ENCODE results near the gene RBKS. TPM values are rescaled to one million over a fixed set of nuclear protein-coding genes. Genes with fewer than 3 reads are reported as not detected.

RBKS gene
- total RNA-seq, 2 experiments from 2014 or later = 2.6 to 3.0 TPM

DNA sequence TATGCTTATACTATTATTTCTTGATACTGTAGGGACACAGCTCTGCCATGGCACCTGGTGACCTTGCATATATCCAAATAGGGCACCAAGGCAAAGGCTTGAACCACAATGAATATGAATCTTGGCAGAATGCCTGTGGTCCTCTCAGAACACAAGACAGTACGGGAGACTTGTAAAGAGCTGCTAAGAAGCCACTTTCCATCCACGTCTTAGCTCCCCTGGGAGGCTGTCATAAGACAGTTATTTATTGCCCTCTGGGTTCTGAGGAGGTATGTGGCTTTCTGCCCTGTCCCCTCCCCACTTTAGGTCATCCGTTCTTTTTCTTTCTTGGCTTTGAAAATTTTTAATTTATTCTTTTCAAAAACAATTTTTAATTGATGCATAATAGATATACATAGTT lies 148.5 kb downstream of the RBKS start:
- H3K27me3 Mint-ChIP-seq = no peaks in the 10 kb centered on the region
- Histone ChIP-seq H3K36me3 (ENCODE audit: insufficient read depth, low read length) (no peaks in the 10 kb centered on the region), H3K27me3 (ENCODE audit: control insufficient read depth in 1 of 2, insufficient read depth in 2 of 2, low read length in 2 of 2) (no peaks in the 10 kb centered on the region), H3K4me1 (ENCODE audit: insufficient read depth, low read length) (no peaks in the 10 kb centered on the region), H3K9me3 (ENCODE audit: control insufficient read depth in 1 of 2, insufficient read depth in 1 of 2, low read length in 2 of 2) (no peaks in the 10 kb centered on the region), H3K27ac (ENCODE audit: low read depth in 1 of 2, low read length in 2 of 2) (no peak overlapping the region), H3K4me3 (ENCODE audit: low read length) (no peak overlapping the region)
- no peaks in the 10 kb centered on the region for H3K36me3 Mint-ChIP-seq (ENCODE audit: low read depth)
- ATAC-seq (ENCODE audit: poor library complexity) (no peak), DNase-seq (no peak)
- TF ChIP-seq, protein P1, sequence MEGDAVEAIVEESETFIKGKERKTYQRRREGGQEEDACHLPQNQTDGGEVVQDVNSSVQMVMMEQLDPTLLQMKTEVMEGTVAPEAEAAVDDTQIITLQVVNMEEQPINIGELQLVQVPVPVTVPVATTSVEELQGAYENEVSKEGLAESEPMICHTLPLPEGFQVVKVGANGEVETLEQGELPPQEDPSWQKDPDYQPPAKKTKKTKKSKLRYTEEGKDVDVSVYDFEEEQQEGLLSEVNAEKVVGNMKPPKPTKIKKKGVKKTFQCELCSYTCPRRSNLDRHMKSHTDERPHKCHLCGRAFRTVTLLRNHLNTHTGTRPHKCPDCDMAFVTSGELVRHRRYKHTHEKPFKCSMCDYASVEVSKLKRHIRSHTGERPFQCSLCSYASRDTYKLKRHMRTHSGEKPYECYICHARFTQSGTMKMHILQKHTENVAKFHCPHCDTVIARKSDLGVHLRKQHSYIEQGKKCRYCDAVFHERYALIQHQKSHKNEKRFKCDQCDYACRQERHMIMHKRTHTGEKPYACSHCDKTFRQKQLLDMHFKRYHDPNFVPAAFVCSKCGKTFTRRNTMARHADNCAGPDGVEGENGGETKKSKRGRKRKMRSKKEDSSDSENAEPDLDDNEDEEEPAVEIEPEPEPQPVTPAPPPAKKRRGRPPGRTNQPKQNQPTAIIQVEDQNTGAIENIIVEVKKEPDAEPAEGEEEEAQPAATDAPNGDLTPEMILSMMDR (IDR thresholded peaks at IDR 0.05) = no peak
- ChIA-PET POLR2A (no interaction called here), CTCF (interaction anchor here (1.3 kb wide), 1 partner anchor 18 kb away, joined by 3 read pairs; no protein-coding TSS in a partner anchor)
- intact Hi-C loops (cut with DNase I, micrococcal nuclease) = no loop called here
- no peak overlapping the region for H3K4me3 Mint-ChIP-seq
- H3K4me1 Mint-ChIP-seq (ENCODE audit: low read depth) = no peaks in the 10 kb centered on the region
- H3K9me3 Mint-ChIP-seq = no peaks in the 10 kb centered on the region
- H3K27ac Mint-ChIP-seq = no peak overlapping the region

DNA sequence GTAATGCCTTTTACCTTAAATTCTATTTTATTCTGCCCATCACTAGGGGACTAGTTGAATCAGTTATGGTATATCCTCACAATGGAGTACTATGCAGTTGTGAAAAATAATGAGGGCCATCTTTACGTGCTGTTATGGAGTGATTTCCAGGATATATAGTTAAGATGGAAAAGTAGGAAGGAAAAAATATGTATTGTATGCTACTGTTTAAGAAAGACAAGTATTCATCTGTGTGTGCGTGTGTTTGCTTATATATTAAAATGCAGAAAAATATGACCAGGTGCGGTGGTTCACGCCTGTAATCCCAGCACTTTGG lies 151.2 kb downstream of the RBKS start:
- Histone ChIP-seq H3K27ac (ENCODE audit: low read depth in 1 of 2, low read length in 2 of 2) (no peak overlapping the region), H3K36me3 (ENCODE audit: insufficient read depth, low read length) (no peaks in the 10 kb centered on the region), H3K9me3 (ENCODE audit: control insufficient read depth in 1 of 2, insufficient read depth in 1 of 2, low read length in 2 of 2) (no peaks in the 10 kb centered on the region), H3K4me1 (ENCODE audit: insufficient read depth, low read length) (peaks cover 15% of the 10 kb centered on the region), H3K4me3 (ENCODE audit: low read length) (no peak overlapping the region), H3K27me3 (ENCODE audit: control insufficient read depth in 1 of 2, insufficient read depth in 2 of 2, low read length in 2 of 2) (no peaks in the 10 kb centered on the region)
- CTCF ChIA-PET = no interaction called here
- TF ChIP-seq, protein P1 (IDR thresholded peaks at IDR 0.05) = no peak
- H3K4me3 Mint-ChIP-seq = no peak overlapping the region
- DNase-seq (no peak), ATAC-seq (ENCODE audit: poor library complexity) (no peak)
- H3K27ac Mint-ChIP-seq = no peak overlapping the region
- H3K36me3 Mint-ChIP-seq (ENCODE audit: low read depth) = no peaks in the 10 kb centered on the region
- H3K27me3 Mint-ChIP-seq = no peaks in the 10 kb centered on the region
- H3K9me3 Mint-ChIP-seq = no peaks in the 10 kb centered on the region
- H3K4me1 Mint-ChIP-seq (ENCODE audit: low read depth) = peaks cover 13% of the 10 kb centered on the region
- intact Hi-C loops (cut with DNase I, micrococcal nuclease) = no loop called here
- POLR2A ChIA-PET = no interaction called here

DNA sequence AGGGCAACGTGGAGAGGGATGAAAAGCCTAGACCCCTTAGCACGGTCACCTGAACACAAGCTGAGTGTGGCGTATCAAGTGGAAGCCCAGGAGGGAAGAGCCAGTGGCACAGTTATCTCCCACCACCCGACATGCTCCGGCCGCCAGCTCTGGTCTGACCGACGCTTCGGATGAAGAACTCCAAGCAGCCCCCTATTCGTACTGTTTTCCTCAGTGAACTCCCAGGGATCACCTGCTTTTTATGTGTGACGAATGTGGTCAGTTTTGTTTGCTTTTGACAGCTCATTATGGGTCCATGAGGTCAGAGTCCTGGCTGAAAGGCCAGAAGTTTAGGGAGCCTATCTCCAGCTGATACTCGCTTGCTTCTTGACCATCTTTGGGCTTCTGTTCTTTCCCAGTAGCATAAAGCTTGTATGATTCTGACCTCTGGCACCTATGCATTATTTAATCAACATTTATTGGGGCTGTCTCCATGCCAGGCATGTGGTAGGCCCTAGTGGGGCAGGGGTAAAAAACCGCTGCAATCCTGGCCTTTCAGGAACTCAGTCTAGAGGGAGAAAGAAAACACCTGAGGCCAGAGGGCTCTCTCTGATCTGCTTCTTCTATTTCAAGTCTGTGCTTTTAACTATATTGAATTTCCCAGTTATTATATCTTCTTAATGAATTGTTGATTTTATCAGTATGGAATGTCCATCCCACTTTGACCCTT lies 151.7 kb downstream of the RBKS start:
- no peak overlapping the region for H3K4me3 Mint-ChIP-seq
- no peaks in the 10 kb centered on the region for H3K9me3 Mint-ChIP-seq
- no peak overlapping the region for H3K27ac Mint-ChIP-seq
- no peaks in the 10 kb centered on the region for H3K36me3 Mint-ChIP-seq (ENCODE audit: low read depth)
- ATAC-seq (ENCODE audit: poor library complexity) (no peak), DNase-seq (no peak)
- TF ChIP-seq, protein P1 (IDR thresholded peaks at IDR 0.05) = no peak
- Histone ChIP-seq H3K27me3 (ENCODE audit: control insufficient read depth in 1 of 2, insufficient read depth in 2 of 2, low read length in 2 of 2) (no peaks in the 10 kb centered on the region), H3K4me3 (ENCODE audit: low read length) (no peak overlapping the region), H3K9me3 (ENCODE audit: control insufficient read depth in 1 of 2, insufficient read depth in 1 of 2, low read length in 2 of 2) (no peaks in the 10 kb centered on the region), H3K36me3 (ENCODE audit: insufficient read depth, low read length) (no peaks in the 10 kb centered on the region), H3K4me1 (ENCODE audit: insufficient read depth, low read length) (peaks cover 15% of the 10 kb centered on the region), H3K27ac (ENCODE audit: low read depth in 1 of 2, low read length in 2 of 2) (no peak overlapping the region)
- peaks cover 13% of the 10 kb centered on the region for H3K4me1 Mint-ChIP-seq (ENCODE audit: low read depth)
- intact Hi-C loops (cut with DNase I, micrococcal nuclease) = no loop called here
- ChIA-PET POLR2A (no interaction called here), CTCF (no interaction called here)
- no peaks in the 10 kb centered on the region for H3K27me3 Mint-ChIP-seq

Measured in CD4-positive, alpha-beta T cell (primary cell).